Stimulated activated CD4-positive, alpha-beta T cell treated with anti-CD3 and anti-CD28 coated beads, Interleukin-1b, Interleukin-23, amount 100 ng/mL, for 1 hour (primary cell): ENCODE measurements around the gene ATP6V1G1.

Experiments
- DNase-seq, 2 donors: peaks; one replicate each; pipeline ENCODE4 v3.0.0-alpha.2; 2020; ENCODE audit warnings: low read depth in 2 of 2

Gene ATP6V1G1

DNA sequence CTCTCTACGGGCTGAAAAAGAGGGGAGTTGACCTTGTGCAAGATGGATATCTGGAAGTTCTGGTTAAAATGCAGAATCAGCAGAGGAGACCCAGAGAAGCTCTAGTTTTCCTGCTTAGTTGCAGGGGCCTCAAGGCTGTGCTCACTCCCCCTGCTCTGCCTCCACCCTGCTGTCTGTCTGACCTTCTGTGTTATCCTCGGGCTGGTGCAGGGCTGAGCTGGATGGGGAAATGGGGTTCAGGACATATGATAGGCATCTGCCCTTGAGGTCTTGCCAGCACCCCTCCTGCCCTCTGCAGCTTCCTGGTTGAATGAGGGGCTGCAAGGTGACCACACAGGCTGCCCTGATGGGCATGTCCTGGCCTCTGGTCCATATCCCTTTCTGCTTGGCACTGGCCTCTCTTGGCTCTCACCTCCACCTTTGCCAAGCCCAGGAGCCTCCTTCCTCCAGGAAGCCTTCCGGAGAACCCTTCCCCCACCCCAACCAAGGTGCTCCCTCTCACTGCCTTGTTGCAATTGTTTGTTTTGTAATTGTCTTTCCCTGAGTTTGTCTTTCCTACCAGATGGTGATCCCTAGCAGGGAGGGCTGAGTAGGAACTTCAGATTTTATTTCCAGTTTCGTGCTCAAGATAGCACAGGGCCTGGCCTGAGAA lies 24.8 kb downstream of the ATP6V1G1 start:
- DNase-seq: no peak

DNA sequence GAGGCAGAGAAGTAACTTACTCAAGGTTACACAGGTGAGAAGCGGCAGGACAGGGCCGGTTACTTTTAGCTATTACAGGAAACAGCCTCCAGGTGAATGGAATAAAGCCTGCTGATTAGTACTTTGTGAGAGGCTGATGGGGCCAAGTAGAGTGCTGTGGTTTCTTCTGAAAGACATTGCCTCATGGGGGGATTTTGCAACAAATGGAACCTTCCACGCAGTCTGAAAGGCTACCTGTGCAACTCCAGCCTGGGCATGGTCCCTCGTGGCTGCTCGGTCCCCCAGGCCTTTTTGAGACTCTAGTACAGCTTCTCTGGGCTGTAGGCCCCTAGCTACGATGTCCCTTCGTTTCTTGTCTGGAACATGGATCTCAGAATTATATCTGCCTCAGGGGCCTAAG lies 25.5 kb downstream of the ATP6V1G1 start:
- DNase-seq: no peak

DNA sequence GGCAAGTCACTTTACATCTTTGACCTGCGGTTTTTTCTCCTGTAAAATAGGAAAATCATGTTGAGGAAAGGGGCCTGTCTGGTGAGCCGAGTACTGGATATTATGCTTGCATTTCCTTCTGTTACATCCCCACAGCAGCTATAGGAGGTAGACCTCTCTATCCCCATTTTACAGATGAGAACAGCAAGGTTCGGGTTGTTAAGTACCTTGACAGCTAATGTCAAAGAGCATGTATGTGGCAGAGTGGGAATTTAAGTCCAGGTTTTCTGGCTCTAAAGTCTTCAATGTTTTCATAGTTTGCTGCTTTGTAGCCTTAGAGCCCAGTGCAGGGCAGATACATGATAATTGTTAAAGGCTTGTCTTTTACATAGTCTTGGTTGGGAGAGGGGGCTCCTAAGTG lies 26.4 kb downstream of the ATP6V1G1 start:
- no peak for DNase-seq

DNA sequence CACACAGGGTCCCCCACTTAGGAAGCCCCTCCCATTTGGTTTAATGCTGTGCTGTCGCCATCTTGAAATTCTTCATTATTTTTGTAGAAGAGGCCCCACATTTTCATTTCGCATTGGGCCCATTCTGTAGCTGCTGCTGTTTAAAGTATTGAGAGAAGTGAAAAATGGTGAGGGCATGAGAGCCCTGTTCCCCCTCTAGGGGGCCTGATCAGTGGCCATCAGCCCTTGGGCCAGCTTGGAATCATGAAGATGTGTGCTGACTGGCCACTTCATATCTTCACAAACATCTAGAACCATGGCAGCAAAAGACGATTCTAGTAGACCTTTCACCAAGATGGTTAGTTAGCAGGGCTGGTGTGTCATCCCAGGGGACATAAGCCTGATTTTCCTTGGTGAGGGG lies 26.8 kb downstream of the ATP6V1G1 start:
- no peak for DNase-seq

DNA sequence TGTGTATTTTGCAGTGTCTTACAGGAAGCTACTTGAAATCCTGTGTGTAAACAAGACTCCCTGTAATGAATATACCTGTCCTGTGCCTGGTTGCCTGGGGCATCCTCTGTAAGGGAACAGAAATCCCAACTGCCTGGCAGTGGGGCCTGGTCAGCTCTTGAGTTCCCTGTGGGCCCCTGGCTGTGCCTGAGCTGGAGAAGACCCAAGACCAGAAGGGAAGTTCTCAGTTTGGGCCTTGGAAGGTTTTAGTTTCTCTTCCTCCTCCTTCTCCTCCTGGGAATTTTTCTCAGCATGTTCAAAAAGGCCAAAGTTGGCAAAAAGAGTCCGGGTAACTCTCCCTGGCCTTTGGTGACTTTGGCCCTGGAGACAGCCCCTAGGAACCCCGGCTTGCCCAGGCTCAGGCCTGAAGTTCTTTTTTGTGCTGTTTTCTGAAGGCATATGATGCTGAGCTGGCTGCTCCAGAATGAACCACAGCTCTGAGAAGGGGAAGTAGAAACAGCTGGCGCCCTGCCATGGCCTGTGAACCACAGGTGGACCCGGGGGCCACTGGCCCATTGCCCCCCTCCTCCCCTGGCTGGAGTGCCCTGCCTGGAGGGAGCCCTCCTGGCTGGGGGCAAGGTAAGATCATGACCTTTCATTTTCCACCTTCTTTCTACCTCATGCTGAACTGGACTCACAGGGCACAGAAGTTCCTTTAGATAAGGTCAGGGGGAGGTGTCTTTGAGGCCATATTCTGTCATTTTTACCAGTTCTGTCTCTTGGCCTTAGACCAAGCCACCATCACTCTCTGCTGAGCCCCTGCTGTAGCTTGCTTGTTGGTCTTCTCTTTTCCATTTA lies 29.3 kb downstream of the ATP6V1G1 start:
- no peak for DNase-seq

DNA sequence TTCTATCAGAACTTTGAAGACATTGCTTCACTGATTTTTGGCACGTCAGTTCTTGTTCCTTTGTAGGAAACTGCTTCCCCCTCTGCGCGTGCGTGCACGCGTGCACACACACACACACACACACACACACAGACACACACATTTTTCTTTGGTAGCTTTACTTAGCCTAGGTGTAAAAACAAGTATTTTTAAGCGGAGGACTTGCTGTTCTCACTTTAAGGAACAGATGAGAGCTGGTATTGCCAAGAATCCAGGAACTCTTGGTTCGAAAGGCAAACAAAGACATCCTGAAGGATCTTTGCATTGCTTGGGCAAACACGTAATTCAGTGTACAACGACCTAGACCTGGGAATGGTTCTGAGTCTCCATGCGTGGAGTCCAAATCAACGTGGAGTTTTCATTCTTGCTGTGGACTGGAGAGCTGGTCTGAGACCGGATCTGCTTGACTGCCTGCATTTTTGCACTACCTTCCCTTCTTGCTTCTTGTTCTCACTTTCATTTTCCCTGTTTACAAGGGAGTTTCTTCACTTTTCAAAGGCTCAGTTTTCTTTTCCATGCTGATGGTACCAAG lies 31.7 kb downstream of the ATP6V1G1 start:
- no peak for DNase-seq

DNA sequence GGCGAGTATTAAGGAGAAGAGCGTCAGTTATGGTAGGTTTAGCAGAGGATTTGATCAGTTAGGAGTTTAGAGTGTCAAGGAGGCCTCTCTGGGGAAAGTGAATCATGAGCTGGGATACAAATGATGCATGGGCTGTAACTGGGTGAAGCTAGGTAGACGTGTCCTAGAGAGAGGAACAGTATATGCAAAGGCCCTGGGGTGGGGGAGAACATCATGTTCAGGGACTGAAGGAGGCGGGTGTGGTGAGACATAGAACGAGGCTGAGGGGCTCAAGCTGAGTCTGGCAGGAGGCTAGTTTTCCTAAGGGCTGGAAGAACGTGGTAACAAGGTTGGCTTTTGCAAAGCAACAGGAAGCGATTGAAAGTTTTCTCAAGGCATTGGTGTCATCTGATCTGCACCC lies 34.0 kb downstream of the ATP6V1G1 start:
- DNase-seq: no peak

DNA sequence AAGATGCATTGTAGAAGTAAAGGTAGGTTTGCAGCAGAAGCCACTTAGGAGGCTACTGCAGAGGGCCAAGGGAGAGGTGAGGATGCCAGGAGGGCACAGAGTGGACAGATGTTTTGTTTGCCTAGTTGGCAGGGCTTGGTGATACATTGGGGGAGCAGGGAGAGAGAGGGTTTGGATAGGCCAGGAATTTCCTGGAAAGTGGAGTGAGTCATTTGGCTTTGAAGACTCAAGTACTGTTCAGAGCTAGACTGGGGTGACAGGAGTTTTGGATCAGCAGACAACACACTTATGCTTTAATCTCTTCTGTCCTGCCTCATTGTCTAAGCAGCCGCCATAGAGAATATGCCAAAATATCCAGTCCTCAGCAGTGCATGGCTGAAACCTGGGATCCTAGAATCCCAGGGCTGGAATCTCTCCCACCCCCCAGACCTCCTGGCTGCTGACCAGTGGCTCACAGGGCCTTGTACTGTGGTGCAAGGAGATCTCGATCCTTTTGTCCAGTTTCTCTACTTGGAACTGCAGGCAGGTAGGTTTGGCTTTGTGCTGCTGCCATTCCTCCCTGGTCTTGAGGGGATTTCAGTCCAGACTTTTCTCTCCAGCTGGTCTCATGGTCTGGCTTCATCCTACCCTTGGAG lies 34.5 kb downstream of the ATP6V1G1 start:
- DNase-seq: no peak

DNA sequence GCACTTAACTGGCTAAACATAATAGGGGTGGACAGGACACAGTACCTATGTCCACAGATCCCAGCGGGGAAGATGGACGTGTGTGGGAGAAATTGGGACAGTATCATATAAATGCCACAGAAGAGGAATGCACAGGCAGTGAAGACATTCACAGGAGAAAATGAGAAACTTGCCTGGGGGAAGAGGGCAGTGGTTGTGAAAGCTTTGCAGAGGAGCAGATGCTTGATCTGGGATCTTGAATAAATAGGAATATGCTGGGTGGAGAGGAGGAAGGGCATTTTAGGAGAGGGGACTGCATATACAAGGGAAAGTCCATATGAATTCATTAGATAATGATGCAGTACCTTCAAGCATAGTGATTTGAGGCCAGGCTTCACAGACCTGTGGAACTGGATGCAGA lies 37.1 kb downstream of the ATP6V1G1 start:
- no peak for DNase-seq

DNA sequence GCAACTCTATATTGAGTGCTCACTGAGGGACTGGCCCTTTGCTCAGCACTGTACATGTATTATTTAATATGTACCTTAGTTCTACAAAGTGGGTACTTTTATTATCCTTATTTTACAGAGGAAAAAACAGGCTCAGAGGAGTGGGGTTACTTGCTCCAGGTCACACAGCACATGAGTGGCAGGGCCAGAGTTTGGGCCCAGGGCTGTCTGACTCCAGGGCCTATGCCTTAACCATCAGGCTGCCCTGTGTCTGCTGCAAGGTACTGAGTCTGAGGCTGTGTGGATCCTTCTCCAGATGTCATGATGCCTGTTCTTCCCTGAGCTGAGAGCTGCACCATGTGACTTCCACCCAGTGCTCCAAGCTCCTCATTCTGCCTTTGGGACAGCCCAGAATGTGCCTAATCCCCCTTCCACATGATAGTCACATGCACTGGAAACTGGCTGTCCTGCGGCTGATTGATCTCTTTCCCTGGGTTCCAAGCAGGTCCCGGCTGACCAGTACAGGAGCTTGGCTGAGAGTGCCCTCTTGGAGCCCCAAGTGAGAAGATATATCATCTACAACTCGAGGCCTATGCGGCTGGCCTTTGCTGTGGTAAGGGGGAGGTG lies 38.9 kb downstream of the ATP6V1G1 start:
- DNase-seq: no peak

DNA sequence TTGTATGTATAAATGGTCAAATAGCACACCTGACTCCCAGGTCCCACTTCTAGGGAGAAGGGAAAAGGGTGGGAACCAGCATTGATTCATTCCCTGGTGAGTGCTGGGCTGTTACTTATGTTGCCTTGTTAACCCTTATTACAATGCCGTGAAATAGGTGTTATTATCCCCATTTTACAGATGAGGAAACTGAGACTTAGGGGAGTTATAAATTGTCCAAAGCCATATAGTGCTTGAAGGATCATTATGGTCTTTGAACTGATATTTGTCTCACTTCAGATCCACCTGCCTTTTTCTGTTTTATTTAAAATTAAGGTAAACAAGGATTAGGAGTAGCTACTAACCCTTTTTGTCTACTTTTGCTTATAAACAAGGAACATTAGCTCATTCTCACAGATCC lies 40.0 kb downstream of the ATP6V1G1 start:
- DNase-seq: no peak

DNA sequence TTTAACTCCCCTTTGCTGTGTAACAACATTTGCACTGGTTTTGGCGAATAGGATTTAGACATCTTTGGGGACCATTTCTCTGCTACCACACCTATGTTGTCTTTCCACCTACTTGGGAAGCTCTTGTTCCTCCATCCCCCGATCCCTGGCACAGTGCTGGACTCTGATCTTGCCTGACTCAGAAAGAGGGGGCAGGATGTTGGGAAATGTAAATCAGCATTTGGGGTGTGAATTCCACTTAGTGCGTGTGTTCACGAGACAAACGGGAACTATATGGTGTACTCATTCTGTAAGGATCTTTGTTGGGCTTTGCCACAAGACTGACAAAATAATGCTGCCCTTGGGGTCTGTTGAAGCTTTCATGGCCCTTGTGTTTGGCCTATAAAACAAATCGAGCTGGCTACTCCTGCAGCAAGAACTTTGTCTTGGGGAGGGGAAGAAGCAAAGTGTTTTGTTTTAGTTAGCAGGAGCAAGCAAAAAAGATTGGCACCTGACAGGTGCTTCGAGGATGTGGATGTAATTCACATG lies 42.1 kb downstream of the ATP6V1G1 start:
- no peak for DNase-seq

DNA sequence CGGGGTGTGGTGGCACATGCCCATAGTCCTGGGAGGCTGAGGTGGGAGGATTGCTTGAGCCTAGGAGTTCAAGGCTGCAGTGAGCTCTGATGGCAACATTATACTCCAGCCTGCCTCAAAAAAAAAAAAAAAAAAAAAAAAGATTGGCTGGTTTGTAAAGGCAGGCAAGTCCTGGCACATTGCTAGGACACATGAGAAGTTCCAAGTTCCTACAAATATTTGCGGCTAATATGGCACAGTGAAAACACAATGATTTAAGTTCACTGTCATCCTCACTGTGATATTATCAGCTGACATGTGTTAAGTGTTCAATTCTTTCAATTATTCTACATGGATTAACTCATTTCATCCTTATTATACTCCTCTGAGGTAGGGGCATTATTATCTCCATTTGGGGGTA lies 43.6 kb downstream of the ATP6V1G1 start:
- no peak for DNase-seq

DNA sequence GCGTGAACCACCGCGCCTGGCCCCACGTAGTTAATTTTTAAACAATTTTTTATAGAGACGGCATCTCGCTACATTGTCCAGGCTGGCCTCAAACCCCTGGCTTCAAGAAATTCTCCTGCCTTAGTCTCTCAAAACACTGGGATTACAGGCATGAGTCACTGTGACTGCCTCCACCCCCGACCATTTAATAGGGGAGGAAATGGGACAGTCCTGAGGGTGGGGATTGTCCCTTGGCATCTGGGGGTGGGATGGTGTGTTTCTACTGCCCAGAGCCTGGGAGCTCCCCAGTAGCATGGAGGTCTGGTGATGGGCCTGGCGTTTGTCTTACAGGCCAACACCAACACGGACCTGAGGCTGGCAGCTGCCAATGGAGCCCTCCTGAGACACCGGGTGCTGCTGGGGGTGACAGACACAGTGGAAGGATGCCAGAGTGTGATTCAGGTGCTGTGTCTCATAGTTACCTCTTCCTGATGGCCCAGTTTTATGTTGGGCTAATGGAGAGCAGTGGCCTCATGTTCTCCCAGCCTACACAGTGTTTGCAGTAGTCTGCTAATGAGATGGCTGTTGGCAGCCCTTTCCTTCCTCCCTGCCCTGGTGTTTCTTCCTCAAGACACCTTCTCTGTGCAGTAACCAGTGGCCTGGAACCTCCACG lies 46.0 kb downstream of the ATP6V1G1 start:
- DNase-seq: no peak

DNA sequence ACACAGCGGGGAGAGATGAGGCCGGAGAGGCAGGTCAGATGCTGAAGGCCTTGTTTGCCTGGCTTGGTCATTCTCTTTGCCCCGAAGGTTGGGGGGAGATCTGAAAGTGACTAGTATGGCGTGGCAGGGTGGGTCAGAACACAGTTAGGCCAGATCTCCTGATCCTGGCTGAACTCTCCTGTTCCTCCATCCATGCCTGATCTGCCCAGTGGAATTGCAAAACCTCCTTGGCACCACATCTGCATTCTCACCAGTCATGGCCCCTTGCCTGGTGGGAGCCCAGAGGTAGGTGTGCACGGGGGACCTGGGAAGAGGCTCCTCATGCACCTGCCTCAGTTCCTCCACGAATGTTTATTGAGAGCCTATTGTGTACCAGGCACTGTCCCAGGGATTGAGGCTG lies 46.8 kb downstream of the ATP6V1G1 start:
- no peak for DNase-seq

DNA sequence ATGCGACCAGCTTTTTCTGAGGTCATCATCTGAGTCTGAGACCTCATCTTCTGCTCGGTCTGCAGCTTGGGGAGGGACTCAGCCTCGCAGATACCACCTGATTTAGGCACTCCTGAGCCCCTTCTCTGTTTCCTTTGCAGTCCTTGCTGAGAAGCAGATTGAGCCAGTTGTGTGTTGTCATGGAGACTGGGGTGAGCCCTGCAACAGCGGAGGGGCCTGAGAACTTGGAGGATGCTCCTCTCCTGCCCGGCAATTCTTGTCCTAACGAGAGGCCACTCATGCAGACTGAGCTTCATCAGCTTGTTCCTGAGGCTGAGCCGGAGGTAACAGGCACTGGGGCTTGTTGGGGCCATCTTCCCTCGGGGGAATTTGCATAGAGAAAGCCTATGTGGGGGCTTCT lies 50.8 kb downstream of the ATP6V1G1 start:
- DNase-seq: no peak

DNA sequence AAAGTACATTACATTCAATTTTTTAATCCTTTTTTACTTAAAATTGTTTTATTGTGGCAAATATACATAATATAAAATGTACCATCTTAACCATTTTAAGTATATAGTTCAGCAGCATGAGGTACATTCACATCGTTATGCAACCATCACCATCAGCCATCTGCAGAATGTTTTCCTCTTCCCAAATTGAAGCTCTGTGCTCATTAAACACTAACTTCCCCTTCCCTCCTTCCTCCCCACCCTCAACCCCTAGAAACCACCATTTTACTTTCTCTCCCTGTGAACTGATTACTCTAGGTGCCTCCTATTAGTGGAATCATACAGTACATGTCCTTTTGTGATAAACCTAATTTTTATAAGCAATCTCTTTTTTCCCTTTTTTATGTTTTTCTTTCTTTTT lies 54.4 kb downstream of the ATP6V1G1 start:
- no peak for DNase-seq

DNA sequence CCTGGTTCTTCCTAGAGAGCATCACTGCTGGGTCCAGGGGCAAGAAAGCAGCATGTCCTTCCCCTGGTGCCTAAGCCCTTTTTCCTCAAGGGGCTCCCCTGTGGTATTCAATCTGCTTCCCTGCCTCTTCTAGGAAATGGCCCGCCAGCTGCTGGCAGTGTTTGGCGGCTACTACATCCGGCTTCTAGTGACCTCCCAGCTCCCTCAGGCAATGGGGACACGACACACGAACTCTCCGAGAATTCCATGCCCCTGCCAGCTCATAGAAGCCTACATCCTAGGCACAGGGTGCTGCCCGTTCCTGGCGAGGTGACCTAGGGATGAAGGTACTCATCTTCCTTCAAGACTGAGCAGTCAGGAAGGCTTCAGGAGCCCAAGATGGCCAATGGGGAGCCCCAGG lies 55.4 kb downstream of the ATP6V1G1 start:
- no peak for DNase-seq

DNA sequence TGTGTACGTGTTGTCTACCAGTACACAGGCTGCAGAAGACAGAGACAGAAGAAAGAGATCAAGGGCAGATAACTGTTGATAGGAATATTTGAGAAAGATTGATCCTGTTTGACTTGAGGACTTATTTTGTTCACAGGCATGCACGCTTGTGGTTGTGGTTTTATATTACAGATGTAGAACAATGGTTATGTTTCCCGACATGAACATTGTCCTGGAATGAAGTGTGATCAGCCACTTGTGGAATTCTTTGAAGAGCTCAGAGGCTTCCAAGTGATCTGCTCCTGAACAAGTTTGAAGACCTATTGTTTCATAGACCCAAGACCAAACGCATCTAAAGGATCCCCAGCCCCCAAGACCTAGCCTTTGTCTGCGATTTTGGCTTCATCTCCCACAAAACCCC lies 56.3 kb downstream of the ATP6V1G1 start:
- DNase-seq: no peak
